Esophagus squamous epithelium (tissue), 4 donors: ENCODE results near the gene ADAMTSL3.

Experiments used
- CTCF ChIP-seq, 6 experiments: fragments of 450-650 bp in 4 of 6; fragments of 200-600 bp in 2 of 6; sonication (generic) in 2 of 6; IDR thresholded peaks; one replicate each; pipeline ENCODE4 v1.5.1; 2016 to 2019; ENCODE audit warnings: antibody characterized with exemption in 6 of 6, mild to moderate bottlenecking in 4 of 6, moderate library complexity in 4 of 6
- POLR2A ChIP-seq, 4 donors: fragments of 450-650 bp; IDR thresholded peaks; one replicate each; pipeline ENCODE4 v1.6.1; 2017; ENCODE audit warnings: antibody characterized with exemption in 4 of 4, mild to moderate bottlenecking in 4 of 4, moderate library complexity in 3 of 4

- TF ChIP-seq POLR2A (IDR thresholded peaks at IDR 0.05) (no peak), CTCF (IDR thresholded peaks at IDR 0.05) (no peak)
These were observed 300.6 kb downstream of the ADAMTSL3 start for GRCh38 chr15:83954506-83954905.
